ENCODE measurements around the gene THOC1.

The THOC1 gene

DNA sequence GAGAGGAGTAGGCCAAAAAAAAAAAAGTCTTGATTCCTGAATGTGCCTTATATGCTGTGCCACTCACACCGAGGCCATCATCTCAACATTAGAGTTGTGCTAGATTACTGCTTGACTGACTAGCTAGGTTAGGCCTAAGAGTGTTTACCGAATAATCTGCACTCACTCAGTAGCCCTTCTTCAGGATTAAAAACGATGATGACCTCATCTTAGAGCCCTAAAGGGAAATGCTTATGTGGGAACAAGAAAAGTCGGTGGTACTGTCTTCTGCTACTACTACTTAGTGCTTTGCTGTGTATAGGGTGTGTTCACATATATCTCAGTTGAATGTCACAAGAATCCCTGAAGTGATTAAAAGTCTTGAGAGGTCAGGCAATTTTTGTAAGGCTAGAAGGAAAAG, 54.3 kb downstream of the THOC1 start:
- DNase-seq (ENCODE audit: low spot score) = no peak

DNA sequence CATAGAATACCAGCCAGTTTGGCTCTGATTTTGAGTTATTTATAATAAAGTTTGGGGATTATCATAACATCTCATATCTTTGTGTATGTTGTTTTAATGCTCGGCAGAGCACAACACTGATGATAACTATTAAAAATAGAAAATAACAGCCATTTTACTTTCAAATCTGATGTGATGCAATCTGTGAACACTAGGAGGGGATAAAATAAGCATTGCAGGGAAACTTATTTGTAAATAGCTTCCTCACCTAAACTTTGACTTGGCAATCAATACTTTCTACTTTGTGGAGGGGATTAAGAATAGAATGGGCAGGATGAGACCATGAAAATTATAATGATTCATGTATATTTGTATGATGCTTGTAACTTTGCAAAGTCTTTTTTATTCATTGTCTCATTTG, 55.1 kb downstream of the THOC1 start:
- no peak for DNase-seq (ENCODE audit: low spot score)

DNA sequence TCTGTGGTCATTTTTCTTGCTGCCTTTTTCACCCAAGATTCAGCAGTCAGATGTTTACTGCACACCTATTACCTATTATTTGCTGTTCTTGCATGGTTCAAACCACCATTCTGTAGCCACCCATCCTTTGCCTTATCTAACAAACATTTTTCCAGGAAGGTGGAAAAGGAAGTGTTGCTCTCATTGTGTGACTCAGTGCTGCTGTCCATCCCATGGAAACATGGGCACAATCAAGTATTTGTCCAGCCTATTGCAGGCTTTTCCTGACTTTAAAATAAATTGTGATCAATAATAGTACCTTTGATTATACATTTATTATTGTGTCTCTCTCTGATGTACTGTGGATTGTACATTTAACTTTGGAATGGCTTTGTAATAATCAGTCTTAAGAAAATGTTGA, 56.3 kb downstream of the THOC1 start:
- no peak for DNase-seq (ENCODE audit: low spot score)

GRCh38 chr18:210733-211132, 57.1 kb downstream of the THOC1 start:
- no peak for DNase-seq (ENCODE audit: low spot score)

GRCh38 chr18:210075-210474, 57.8 kb downstream of the THOC1 start:
- DNase-seq (ENCODE audit: low spot score) = no peak

DNA sequence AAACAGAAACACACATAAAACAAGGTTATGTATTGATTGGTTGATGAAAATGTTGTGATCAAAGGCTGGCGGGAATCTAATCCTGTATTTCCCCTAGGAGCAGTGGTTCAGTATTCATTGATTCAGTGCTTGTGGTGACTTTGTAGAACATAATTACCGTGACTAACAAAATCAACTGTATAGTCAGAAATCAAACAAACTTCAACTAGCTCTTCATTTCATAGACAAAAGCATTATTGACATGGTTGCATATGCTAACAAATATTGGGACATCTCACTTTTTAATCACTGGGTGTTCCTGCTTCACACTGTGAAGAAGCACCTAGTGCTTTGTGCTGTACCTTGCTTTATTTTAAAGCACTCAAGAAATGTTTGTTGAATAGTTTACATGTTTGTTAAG, 68.1 kb downstream of the THOC1 start:
- no peak for DNase-seq (ENCODE audit: low spot score)

GRCh38 chr18:199214-199613, 68.6 kb downstream of the THOC1 start:
- no peak for DNase-seq (ENCODE audit: low spot score)

- DNase-seq (ENCODE audit: low spot score) = no peak
Measured at GRCh38 chr18:195651-196050, 72.2 kb downstream of the THOC1 start.

DNA sequence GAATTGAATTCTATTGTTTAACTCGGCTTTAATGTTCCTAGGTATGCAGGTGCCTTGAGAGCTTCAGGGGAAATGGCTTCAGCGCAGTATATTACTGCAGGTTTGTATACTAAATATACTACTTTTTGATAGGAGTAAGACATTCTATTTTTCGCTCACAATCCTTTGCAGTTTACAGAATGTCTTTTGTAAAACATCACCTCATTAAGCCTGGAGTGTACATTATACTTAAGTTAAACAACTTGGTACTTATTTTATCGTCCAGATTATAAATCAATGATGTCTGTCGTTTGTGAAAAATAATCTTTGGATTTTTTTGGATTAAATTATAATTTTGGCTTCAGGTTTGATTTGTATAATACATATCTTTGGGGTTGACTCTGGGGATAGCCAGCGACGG, 75.0 kb downstream of the THOC1 start:
- DNase-seq (ENCODE audit: low spot score) = no peak

DNA sequence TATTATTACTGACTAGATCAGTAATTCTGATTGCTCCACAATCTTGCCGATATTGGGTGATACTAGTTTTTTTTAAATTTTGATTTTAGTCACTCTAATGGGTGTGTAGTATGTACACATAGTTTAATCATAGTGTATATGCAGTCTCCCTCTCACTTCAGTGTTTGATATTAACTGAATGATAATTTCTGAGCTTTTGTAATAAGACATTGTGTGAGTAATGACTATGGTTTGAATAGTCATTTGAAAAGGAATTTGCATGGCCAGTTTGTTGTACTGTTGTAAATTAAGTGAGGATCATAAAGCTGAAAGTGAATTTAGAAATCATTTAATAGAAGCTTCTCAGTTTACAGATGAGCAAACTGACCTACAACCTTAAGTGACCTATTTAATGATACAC, 76.1 kb downstream of the THOC1 start:
- no peak for DNase-seq (ENCODE audit: low spot score)

- peak; percentile 12 for DNase-seq (ENCODE audit: low spot score)
Measured at GRCh38 chr18:189254-189653, 78.6 kb downstream of the THOC1 start.

- DNase-seq (ENCODE audit: low spot score) = no peak
Measured at GRCh38 chr18:183769-184168, 84.1 kb downstream of the THOC1 start.

DNA sequence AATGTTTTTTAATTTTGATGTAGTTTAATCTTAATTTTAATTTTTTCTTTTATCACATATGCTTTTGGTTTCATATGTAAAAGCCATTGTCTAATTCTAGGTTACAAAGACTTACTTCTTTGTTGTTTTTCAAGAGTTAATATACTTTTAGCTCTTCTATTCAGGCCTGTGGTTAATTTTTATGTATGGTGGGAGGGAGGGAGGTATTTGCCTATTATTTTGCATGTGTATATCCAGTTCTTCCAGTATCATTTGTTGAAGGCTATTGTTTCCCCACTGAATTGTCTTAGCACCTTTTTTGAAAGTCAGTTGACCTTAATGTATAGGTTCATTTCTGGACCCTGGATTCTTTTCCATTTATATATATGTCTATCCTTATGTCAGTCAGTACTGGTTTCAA, 86.1 kb downstream of the THOC1 start:
- no peak for DNase-seq (ENCODE audit: low spot score)

GRCh38 chr18:179499-179898, 88.3 kb downstream of the THOC1 start:
- DNase-seq (ENCODE audit: low spot score) = no peak

- no peak for DNase-seq (ENCODE audit: low spot score)
Measured at GRCh38 chr18:172361-172760, 95.5 kb downstream of the THOC1 start.
